Measurements from ENCODE around the gene HCN3.

The HCN3 gene

GRCh38 chr1:155253797-155254196, 23.5 kb upstream of the HCN3 start:
- FAIRE-seq (no peak), DNase-seq (ENCODE audit: extremely low spot score, insufficient read length, low read depth) (no peak)

- DNase-seq (ENCODE audit: extremely low spot score, insufficient read length, low read depth) (no peak), FAIRE-seq (no peak)
These were observed 23.0 kb upstream of the HCN3 start for GRCh38 chr1:155254228-155254713.

GRCh38 chr1:155254714-155255242, 22.5 kb upstream of the HCN3 start:
- no peak for FAIRE-seq
- no peak for DNase-seq (ENCODE audit: extremely low spot score, insufficient read length, low read depth)

GRCh38 chr1:155255243-155256007, 21.8 kb upstream of the HCN3 start, which contains the start of gene ENTREP3:
Gene ENTREP3 (minus strand): TSS chr1:155255483. CDS start chr1:155254877, 606 bp downstream.
- DNase-seq (ENCODE audit: extremely low spot score, insufficient read length, low read depth) = peak; percentile 82

GRCh38 chr1:155256058-155256852, 21.0 kb upstream of the HCN3 start:
- no peak for DNase-seq (ENCODE audit: extremely low spot score, insufficient read length, low read depth)
- FAIRE-seq = no peak

More at GRCh38 chr1:155255243-155256007, 21.8 kb upstream of the HCN3 start, which contains the start of gene ENTREP3:
- peak; percentile 93 for FAIRE-seq

- no peak for FAIRE-seq
These were observed 17.0 kb upstream of the HCN3 start for GRCh38 chr1:155260276-155260675.

GRCh38 chr1:155261493-155261851, 15.8 kb upstream of the HCN3 start:
- FAIRE-seq = no peak
- no peak for DNase-seq (ENCODE audit: extremely low spot score, insufficient read length, low read depth)

More at GRCh38 chr1:155260276-155260675, 17.0 kb upstream of the HCN3 start:
- DNase-seq (ENCODE audit: extremely low spot score, insufficient read length, low read depth) = no peak

GRCh38 chr1:155261852-155262673, 15.2 kb upstream of the HCN3 start, which contains the start of gene SCAMP3:
Gene SCAMP3 (minus strand): TSS chr1:155262360. CDS start chr1:155262151, 209 bp downstream.
- peak; percentile 93 for DNase-seq (ENCODE audit: extremely low spot score, insufficient read length, low read depth)
- FAIRE-seq = peak; percentile 96

- no peak for FAIRE-seq
- no peak for DNase-seq (ENCODE audit: extremely low spot score, insufficient read length, low read depth)
These were observed 14.2 kb upstream of the HCN3 start for GRCh38 chr1:155263067-155263466.

- DNase-seq (ENCODE audit: extremely low spot score, insufficient read length, low read depth) = no peak
These were observed 10.7 kb upstream of the HCN3 start for GRCh38 chr1:155266553-155266952.

GRCh38 chr1:155267373-155267772, 9.9 kb upstream of the HCN3 start:
- DNase-seq (ENCODE audit: extremely low spot score, insufficient read length, low read depth) (no peak), FAIRE-seq (no peak)

More at GRCh38 chr1:155266553-155266952, 10.7 kb upstream of the HCN3 start:
- FAIRE-seq = no peak

- DNase-seq (ENCODE audit: extremely low spot score, insufficient read length, low read depth) = no peak
These were observed 8.6 kb upstream of the HCN3 start for GRCh38 chr1:155268630-155269029.

GRCh38 chr1:155269381-155269780, 7.9 kb upstream of the HCN3 start:
- FAIRE-seq = no peak
- DNase-seq (ENCODE audit: extremely low spot score, insufficient read length, low read depth) = no peak

More at GRCh38 chr1:155268630-155269029, 8.6 kb upstream of the HCN3 start:
- no peak for FAIRE-seq

GRCh38 chr1:155272466-155273342, 4.6 kb upstream of the HCN3 start:
- peak; percentile 32 for DNase-seq (ENCODE audit: extremely low spot score, insufficient read length, low read depth)
- FAIRE-seq = no peak

- DNase-seq (ENCODE audit: extremely low spot score, insufficient read length, low read depth) = peak; percentile 95
These were observed 3.7 kb upstream of the HCN3 start, which contains the start of gene CLK2 for GRCh38 chr1:155273343-155274245. Gene CLK2 (minus strand): TSS chr1:155273504. CDS start chr1:155270977, 2,527 bp downstream.

GRCh38 chr1:155277902-155278688, 832 bp downstream of the HCN3 start:
- DNase-seq (ENCODE audit: extremely low spot score, insufficient read length, low read depth) (no peak), FAIRE-seq (peak; percentile 67)

More at GRCh38 chr1:155273343-155274245, 3.7 kb upstream of the HCN3 start, which contains the start of gene CLK2:
- peak; percentile 89 for FAIRE-seq

Measured in GM18507 (cell line).